Right lobe of liver (tissue), 6 donors: Measurements from ENCODE around the gene BCR. TPM values are rescaled to one million over a fixed set of nuclear protein-coding genes. Genes with fewer than 3 reads are reported as not detected.
"Not testable (repeated sequence)": the region's sequence is repeated elsewhere in the genome, so short reads cannot be mapped to it uniquely, and the experiment has no call there.

ENCODE experiments used
- ATAC-seq, 4 donors: fragments of 200-7000 bp; cut with Tn5 transposase; one replicate each; pipeline ENCODE4 v1.9.1; 2020; ENCODE audit warnings: mild to moderate bottlenecking in 4 of 4, moderate library complexity in 4 of 4
- DNase-seq, 3 donors: peaks; one replicate each; pipeline ENCODE4 v3.0.0-alpha.2; 2020
- H3K27ac ChIP-seq, 3 donors: fragments of 200-600 bp; one replicate each; pipeline ENCODE4 v1.8.0; 2022
- H3K27me3 ChIP-seq, 2 donors: fragments of 200-600 bp; one replicate each; pipeline ENCODE4 v1.8.0; 2022
- H3K36me3 ChIP-seq, 4 donors: fragments of 200-600 bp; sonication (generic) in 1 of 4; one replicate each; pipeline versions ENCODE4 v1.5.1 to v1.8.0; 2017 to 2022; ENCODE audit warnings: control low read depth in 1 of 4
- H3K4me1 ChIP-seq, 4 donors: fragments of 200-600 bp; sonication (generic) in 1 of 4; one replicate each; pipeline versions ENCODE4 v1.5.1 to v1.8.0; 2017 to 2022; ENCODE audit warnings: control low read depth in 1 of 4
- H3K4me3 ChIP-seq, 3 donors: fragments of 200-600 bp; one replicate each; pipeline ENCODE4 v1.8.0; 2022
- H3K9me3 ChIP-seq, 4 donors: fragments of 200-600 bp; sonication (generic) in 1 of 4; one replicate each; pipeline versions ENCODE4 v1.5.1 to v1.8.0; 2017 to 2022; ENCODE audit warnings: control low read depth in 1 of 4
- POLR2A ChIP-seq: fragments of 450-650 bp; IDR thresholded peaks from one replicate; pipeline ENCODE4 v1.6.1; 2017; ENCODE audit warnings: antibody characterized with exemption, mild to moderate bottlenecking
- WGBS: methylation state at CpG from one replicate; pipeline ENCODE4 v1.1.6; 2018; ENCODE audit warnings: low coverage, low lambda C conversion rate; ENCODE audit not compliant: insufficient coverage; ENCODE audit errors: missing lambda C conversion rate; 5-methylcytosine and 5-hydroxymethylcytosine counted together
- intact Hi-C, 2 donors: fragments of 100-400 bp; cut with DNase I; formaldehyde crosslinking; loops; one replicate each; pipeline versions ENCODE4 v1.11.2 to v1.14.1; 2022
- total RNA-seq, 6 experiments: library from RNA; depleted of rRNA in 2 of 6; stranded (reverse); fragments of >200 nt in 2 of 6; fragmentation: NEBNext Ultra II Directional in 3 of 6; extraction: Animal tissue kit (Norgen Biotek cat#: 25700) in 3 of 6; gene quantifications; one replicate each; pipeline versions ENCODE4 v1.1.0 to v1.2.4, GENCODE V29; 2016 to 2023
- TF ChIP-seq, protein P1 (sequence below), 4 donors: fragments of 200-600 bp in 3 of 4; fragments of 450-650 bp in 1 of 4; IDR thresholded peaks; one replicate each; pipeline versions ENCODE4 v1.5.1 to v1.8.0; 2016 to 2022; ENCODE audit warnings: antibody characterized with exemption in 4 of 4, mild to moderate bottlenecking in 2 of 4
- donor health status: DM: no; HTN: yes; CAD: no.
- donor health status: DM: no; HTN: no; CAD: no.
- donor health status: DM: no; HTN: no; CAD: no.
- donor health status: DM: no; HTN: yes; CAD: no.
- donor health status: DM: no; HTN: yes; CAD: no.

BCR gene
- total RNA-seq, 6 experiments from 2014 or later = 22.7 to 28.8 (median 24.3) TPM

- WGBS = 76% methylated on average over 5 of the region's 10 CpGs
- intact Hi-C loops = no loop called here
Observed at GRCh38 chr22:23133922-23134321, 46.4 kb upstream of the BCR start.

DNA sequence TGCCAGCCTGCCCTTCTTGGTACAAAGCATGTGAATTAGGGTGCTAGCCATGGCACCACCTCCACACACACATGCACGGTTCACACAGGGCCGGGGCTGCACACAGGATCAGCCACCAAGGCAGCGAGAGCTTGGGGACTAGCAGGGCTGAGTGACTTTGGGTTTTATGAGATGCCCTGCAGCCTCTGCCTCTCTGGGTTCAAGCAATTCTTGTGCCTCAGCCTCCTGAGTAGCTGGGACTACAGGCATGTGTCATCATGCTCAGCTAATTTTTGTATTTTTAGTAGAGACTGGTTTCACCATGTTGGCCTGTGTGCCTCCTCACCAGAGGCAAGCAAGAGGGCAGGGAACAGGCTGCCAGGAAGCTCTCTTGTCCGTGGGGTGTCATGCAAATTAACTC lies 43.3 kb upstream of the BCR start:
- H3K4me1 ChIP-seq, ATAC-seq, H3K4me3 ChIP-seq, H3K27ac ChIP-seq, intact Hi-C loops, H3K27me3 ChIP-seq, H3K9me3 ChIP-seq, H3K36me3 ChIP-seq: not testable (repeated sequence)
- 80% methylated on average over 2 of the region's 4 CpGs for WGBS
- peak in 2 of 3 donors; percentile 7 to 42 for DNase-seq

More at GRCh38 chr22:23133922-23134321, 46.4 kb upstream of the BCR start:
- no peak overlapping the region for H3K27ac ChIP-seq
- TF ChIP-seq POLR2A = no peak
- TF ChIP-seq, protein P1, sequence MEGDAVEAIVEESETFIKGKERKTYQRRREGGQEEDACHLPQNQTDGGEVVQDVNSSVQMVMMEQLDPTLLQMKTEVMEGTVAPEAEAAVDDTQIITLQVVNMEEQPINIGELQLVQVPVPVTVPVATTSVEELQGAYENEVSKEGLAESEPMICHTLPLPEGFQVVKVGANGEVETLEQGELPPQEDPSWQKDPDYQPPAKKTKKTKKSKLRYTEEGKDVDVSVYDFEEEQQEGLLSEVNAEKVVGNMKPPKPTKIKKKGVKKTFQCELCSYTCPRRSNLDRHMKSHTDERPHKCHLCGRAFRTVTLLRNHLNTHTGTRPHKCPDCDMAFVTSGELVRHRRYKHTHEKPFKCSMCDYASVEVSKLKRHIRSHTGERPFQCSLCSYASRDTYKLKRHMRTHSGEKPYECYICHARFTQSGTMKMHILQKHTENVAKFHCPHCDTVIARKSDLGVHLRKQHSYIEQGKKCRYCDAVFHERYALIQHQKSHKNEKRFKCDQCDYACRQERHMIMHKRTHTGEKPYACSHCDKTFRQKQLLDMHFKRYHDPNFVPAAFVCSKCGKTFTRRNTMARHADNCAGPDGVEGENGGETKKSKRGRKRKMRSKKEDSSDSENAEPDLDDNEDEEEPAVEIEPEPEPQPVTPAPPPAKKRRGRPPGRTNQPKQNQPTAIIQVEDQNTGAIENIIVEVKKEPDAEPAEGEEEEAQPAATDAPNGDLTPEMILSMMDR (IDR thresholded peaks at IDR 0.05) = no peak
- H3K4me1 ChIP-seq = no peaks in the 10 kb centered on the region
- H3K9me3 ChIP-seq = no peaks in the 10 kb centered on the region
- ATAC-seq (no peak), DNase-seq (no peak)
- H3K27me3 ChIP-seq = no peaks in the 10 kb centered on the region
- H3K4me3 ChIP-seq = no peak overlapping the region
- no peaks in the 10 kb centered on the region for H3K36me3 ChIP-seq

- DNase-seq = no peak
- Histone ChIP-seq H3K4me1 (peaks cover 0 to 4% (median 2%) of the 10 kb centered on the region in 4 donors), H3K27ac (no peak overlapping the region), H3K27me3 (no peaks in the 10 kb centered on the region), H3K4me3 (no peak overlapping the region), H3K36me3 (no peaks in the 10 kb centered on the region), H3K9me3 (no peaks in the 10 kb centered on the region)
- 29% methylated on average over 3 of the region's 3 CpGs for WGBS
- ATAC-seq = no peak
- intact Hi-C loops = no loop called here
- TF ChIP-seq, protein P1 (IDR thresholded peaks at IDR 0.05) = no peak
- TF ChIP-seq POLR2A = no peak
Observed at GRCh38 chr22:23137468-23137867, 42.8 kb upstream of the BCR start.

DNA sequence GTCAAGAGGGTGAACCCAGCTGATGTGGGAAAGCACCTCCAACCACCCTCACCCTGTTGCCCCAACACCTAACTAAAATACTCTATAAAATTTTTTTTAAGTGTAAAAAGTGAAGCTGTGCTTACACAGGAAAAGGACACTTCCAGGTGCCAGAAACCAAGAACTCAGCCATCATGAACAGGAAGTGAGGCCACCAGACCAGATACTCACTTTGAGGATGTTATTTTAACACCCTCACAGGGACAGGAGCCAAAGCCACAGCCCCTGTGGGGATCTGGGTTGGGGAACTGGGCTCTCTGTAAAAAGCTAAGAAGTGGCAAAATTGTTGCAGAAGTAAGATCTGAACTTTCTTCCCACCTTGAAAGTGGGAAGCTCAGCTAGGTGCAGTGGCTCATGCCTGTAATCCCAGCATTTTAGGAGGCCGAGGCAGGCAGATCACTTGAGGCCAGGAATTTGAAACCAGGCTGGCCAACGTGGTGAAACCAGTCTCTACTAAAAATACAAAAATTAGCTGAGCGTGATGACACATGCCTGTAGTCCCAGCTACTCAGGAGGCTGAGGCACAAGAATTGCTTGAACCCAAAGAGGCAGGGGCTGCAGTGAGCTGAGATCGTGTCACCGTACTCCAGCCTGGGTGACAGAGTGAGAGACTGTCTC lies 42.3 kb upstream of the BCR start:
- Histone ChIP-seq H3K27me3 (no peaks in the 10 kb centered on the region), H3K36me3 (no peaks in the 10 kb centered on the region), H3K4me1 (peaks cover 0 to 7% (median 5%) of the 10 kb centered on the region in 4 donors), H3K4me3 (no peak overlapping the region), H3K9me3 (no peaks in the 10 kb centered on the region), H3K27ac (no peak overlapping the region)
- TF ChIP-seq POLR2A = no peak
- TF ChIP-seq, protein P1 (IDR thresholded peaks at IDR 0.05) = no peak
- peak in 1 of 3 donors; percentile 38 for DNase-seq
- WGBS = 50% methylated on average over 4 of the region's 5 CpGs
- intact Hi-C loops = no loop called here
- peak in 1 of 4 donors; percentile 10 for ATAC-seq

DNA sequence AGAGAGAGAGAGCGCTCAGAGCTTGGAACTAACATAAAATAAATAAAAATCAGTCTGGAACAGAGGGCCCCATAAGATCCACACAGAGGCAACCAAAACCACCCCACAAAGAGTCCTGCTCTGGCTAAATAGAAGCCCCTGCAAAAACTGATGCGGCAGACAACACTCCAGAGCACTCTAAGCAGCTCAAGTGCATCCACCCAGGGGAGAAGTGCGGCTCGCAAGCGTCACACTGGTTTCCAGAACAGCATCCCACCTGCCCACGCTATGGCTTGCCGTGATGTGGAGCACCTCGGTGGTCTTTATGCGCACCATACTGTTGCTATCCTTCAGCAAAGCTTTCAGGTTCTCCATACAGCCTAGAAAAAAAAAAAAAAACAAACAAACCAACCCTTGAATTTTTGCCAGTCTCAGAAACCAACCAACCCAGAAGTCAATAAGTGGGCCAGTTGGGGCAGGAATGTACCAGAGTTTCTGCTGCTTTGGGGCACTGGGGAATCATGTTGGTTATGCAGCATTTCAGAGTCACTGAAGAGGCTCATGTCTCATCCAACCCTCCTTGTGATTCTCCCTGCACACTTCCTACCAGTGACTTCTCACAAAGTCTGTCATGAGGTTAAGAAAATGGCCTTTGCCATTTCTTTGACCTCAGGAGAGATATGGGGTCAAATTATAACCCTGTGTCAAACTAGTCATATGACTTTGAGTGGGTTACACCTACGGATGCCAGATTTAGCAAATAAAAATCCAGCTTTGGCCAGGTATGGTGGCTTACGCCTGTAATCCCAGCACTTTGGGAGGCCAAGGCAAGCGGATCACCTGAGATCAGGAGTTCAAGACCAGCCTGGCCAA lies 41.5 kb upstream of the BCR start:
- Histone ChIP-seq H3K9me3 (no peaks in the 10 kb centered on the region), H3K27me3 (no peaks in the 10 kb centered on the region), H3K4me3 (no peak overlapping the region), H3K27ac (no peak overlapping the region), H3K4me1 (peaks cover 0 to 7% (median 5%) of the 10 kb centered on the region in 4 donors), H3K36me3 (no peaks in the 10 kb centered on the region)
- TF ChIP-seq, protein P1 (IDR thresholded peaks at IDR 0.05) = no peak
- no peak for TF ChIP-seq POLR2A
- DNase-seq (peak in 1 of 3 donors; percentile 52), ATAC-seq (no peak)
- intact Hi-C loops = no loop called here
- WGBS = 82% methylated on average over 11 of the region's 12 CpGs
